H1 (cell line): Measurements from ENCODE around the gene CNBP. TPM values are rescaled to one million over a fixed set of nuclear protein-coding genes. Genes with fewer than 3 reads are reported as not detected.

Experiments
- CTCF ChIA-PET: fragments of 300-600 bp; sonication (Branson Sonifier 250); formaldehyde crosslinking; loops from one replicate; lab custom pipeline; 2021; ENCODE audit not compliant: partially characterized antibody; lab: Charles Lee
- POLR2A ChIA-PET: fragments of 300-600 bp; sonication (Branson Sonifier 250); formaldehyde crosslinking; loops from one replicate; lab custom pipeline; 2021; ENCODE audit warnings: inconsistent platforms; ENCODE audit not compliant: partially characterized antibody; lab: Charles Lee
- DNase-seq, 2 experiments: peaks; one replicate each; pipeline versions ENCODE4 v3.0.0 to v3.0.0-alpha.2; 2010 to 2022; ENCODE audit warnings: low spot score in 2 of 2, low read depth in 1 of 2, mixed read lengths in 1 of 2
- FAIRE-seq: peaks from 2 replicates; lab custom pipeline; 2011; peaks lifted over from hg19 to GRCh38; lab: Jason Lieb, UNC
- H2AFZ ChIP-seq: 2 replicates; pipeline ENCODE4 v1.8.1; 2012; ENCODE audit warnings: low read length, inconsistent platforms
- H2AK5ac ChIP-seq: 2 replicates; pipeline ENCODE4 v1.6.1; 2013; ENCODE audit warnings: low read depth, low read length
- H2BK120ac ChIP-seq: replicated peaks from 2 replicates; pipeline ENCODE3; 2013; ENCODE audit warnings: low read depth, low read length, inconsistent platforms
- H2BK12ac ChIP-seq: 2 replicates; pipeline ENCODE4 v1.6.1; 2013; ENCODE audit warnings: low read depth, low read length
- H2BK15ac ChIP-seq: 2 replicates; pipeline ENCODE4 v1.6.1; 2013; ENCODE audit warnings: low read length
- H2BK20ac ChIP-seq: 2 replicates; pipeline ENCODE4 v1.6.1; 2013; ENCODE audit warnings: low read length
- H2BK5ac ChIP-seq: 2 replicates; pipeline ENCODE4 v1.6.1; 2013; ENCODE audit warnings: low read depth, low read length
- H3K14ac ChIP-seq: 2 replicates; pipeline ENCODE4 v1.6.1; 2013; ENCODE audit warnings: inconsistent platforms; ENCODE audit not compliant: insufficient read length
- H3K18ac ChIP-seq: 2 replicates; pipeline ENCODE4 v1.6.1; 2013; ENCODE audit warnings: low read length; ENCODE audit errors: extremely low read depth
- H3K23ac ChIP-seq: 2 replicates; pipeline ENCODE4 v1.6.1; 2013; ENCODE audit warnings: inconsistent platforms; ENCODE audit not compliant: insufficient read length
- H3K23me2 ChIP-seq: 2 replicates; pipeline ENCODE4 v1.6.1; 2013; ENCODE audit warnings: low read depth, low read length
- H3K27ac ChIP-seq: 2 replicates; pipeline ENCODE4 v1.6.1; 2011; ENCODE audit warnings: low read depth, low read length, inconsistent platforms
- H3K27me3 ChIP-seq, 4 experiments: replicated peaks in 1 of 4; 1 replicate in 1 of 4; 2 replicates in 3 of 4; pipeline versions ENCODE4 v1.6.1 to v1.8.1; 2011 to 2013; ENCODE audit warnings: low read length in 3 of 4, mild to moderate bottlenecking in 3 of 4, inconsistent platforms in 2 of 4, mixed read lengths in 2 of 4, moderate library complexity in 1 of 4; ENCODE audit not compliant: control insufficient read depth in 3 of 4, insufficient read depth in 3 of 4; ENCODE audit errors: extremely low read depth in 1 of 4
- H3K36me3 ChIP-seq, 4 experiments: 2 replicates each; pipeline versions ENCODE4 v1.6.1 to v1.8.1; 2011 to 2013; ENCODE audit warnings: mild to moderate bottlenecking in 4 of 4, low read length in 3 of 4, moderate library complexity in 2 of 4, control low read depth in 1 of 4, inconsistent platforms in 1 of 4; ENCODE audit not compliant: insufficient read depth in 4 of 4, control insufficient read depth in 2 of 4
- H3K4ac ChIP-seq: replicated peaks from 2 replicates; pipeline ENCODE3; 2013; ENCODE audit warnings: low read length, low read depth, mixed read lengths, inconsistent platforms; ENCODE audit not compliant: insufficient read length
- H3K4me1 ChIP-seq, 4 experiments: replicated peaks in 1 of 4; 1 replicate in 1 of 4; 2 replicates in 3 of 4; pipeline versions ENCODE4 v1.6.1 to v1.8.1; 2011 to 2013; ENCODE audit warnings: low read length in 3 of 4, inconsistent platforms in 2 of 4, mixed read lengths in 1 of 4; ENCODE audit not compliant: insufficient read depth in 4 of 4, control insufficient read depth in 3 of 4
- H3K4me2 ChIP-seq, 2 experiments: 2 replicates each; pipeline versions ENCODE4 v1.6.1 to v1.8.1; 2011 to 2013; ENCODE audit warnings: low read depth in 2 of 2, low read length in 2 of 2, control low read depth in 1 of 2, inconsistent platforms in 1 of 2, mild to moderate bottlenecking in 1 of 2; ENCODE audit not compliant: insufficient read depth in 1 of 2
- H3K4me3 ChIP-seq, 4 experiments: fragments of 200-600, 300-600 bp in 1 of 4; sonication (generic), shearing (Covaris generic), sonication (Bioruptor Twin) in 1 of 4; 2 replicates each; pipeline versions ENCODE4 v1.5.1 to v1.8.1; 2011 to 2016; ENCODE audit warnings: low read length in 4 of 4, low read depth in 3 of 4, control low read depth in 2 of 4, inconsistent platforms in 2 of 4, mild to moderate bottlenecking in 2 of 4, mixed read lengths in 1 of 4, moderate library complexity in 1 of 4; ENCODE audit not compliant: insufficient read depth in 2 of 4; ENCODE audit errors: extremely low read depth in 1 of 4
- H3K56ac ChIP-seq: replicated peaks from 2 replicates; pipeline ENCODE3; 2013; ENCODE audit warnings: low read depth, mild to moderate bottlenecking, mixed read lengths, low read length, inconsistent platforms; ENCODE audit not compliant: insufficient read length
- H3K79me1 ChIP-seq: 2 replicates; pipeline ENCODE4 v1.6.1; 2013; ENCODE audit warnings: low read depth, low read length, control low read depth
- H3K79me2 ChIP-seq, 2 experiments: 2 replicates each; pipeline versions ENCODE4 v1.6.1 to v1.8.1; 2012 to 2013; ENCODE audit warnings: low read length in 2 of 2, mild to moderate bottlenecking in 2 of 2, inconsistent platforms in 1 of 2; ENCODE audit not compliant: insufficient read depth in 2 of 2, control insufficient read depth in 1 of 2
- H3K9ac ChIP-seq, 4 experiments: replicated peaks in 1 of 4; 1 replicate in 1 of 4; 2 replicates in 3 of 4; pipeline versions ENCODE4 v1.6.1 to v1.8.1; 2011 to 2013; ENCODE audit warnings: low read depth in 3 of 4, low read length in 3 of 4, control low read depth in 2 of 4, mild to moderate bottlenecking in 2 of 4, moderate library complexity in 2 of 4, inconsistent platforms in 1 of 4; ENCODE audit errors: extremely low read depth in 1 of 4
- H3K9me3 ChIP-seq, 2 experiments: 2 replicates each; pipeline versions ENCODE4 v1.6.1 to v1.8.1; 2012 to 2013; ENCODE audit warnings: mild to moderate bottlenecking in 2 of 2, moderate library complexity in 2 of 2, control low read depth in 1 of 2, inconsistent platforms in 1 of 2, low read depth in 1 of 2, low read length in 1 of 2, mixed read lengths in 1 of 2; ENCODE audit not compliant: insufficient read depth in 2 of 2
- H4K20me1 ChIP-seq, 2 experiments: replicated peaks in 1 of 2; 2 replicates each; pipeline versions ENCODE3 to v1.8.1; 2011 to 2013; ENCODE audit warnings: inconsistent platforms in 2 of 2, low read length in 2 of 2, mild to moderate bottlenecking in 1 of 2; ENCODE audit not compliant: insufficient read depth in 2 of 2, control insufficient read depth in 1 of 2
- H4K5ac ChIP-seq: 2 replicates; pipeline ENCODE4 v1.6.1; 2013; ENCODE audit warnings: low read length, low read depth, mixed read lengths, inconsistent platforms; ENCODE audit not compliant: insufficient read length
- H4K8ac ChIP-seq: 2 replicates; pipeline ENCODE4 v1.8.0; 2013; ENCODE audit warnings: mild to moderate bottlenecking, moderate library complexity, low read length, inconsistent platforms; ENCODE audit not compliant: insufficient read depth; ENCODE audit errors: extremely low read depth
- H4K91ac ChIP-seq: replicated peaks from 2 replicates; pipeline ENCODE3; 2013; ENCODE audit warnings: low read length, mixed read lengths, inconsistent platforms; ENCODE audit not compliant: insufficient read length
- EZH2 ChIP-seq: fragments of 200-600 bp; sonication (generic); IDR thresholded peaks from 2 replicates; pipeline ENCODE4 v1.7.1; 2012; ENCODE audit warnings: low read depth, mild to moderate bottlenecking, moderate library complexity, low read length, inconsistent platforms; ENCODE audit not compliant: severe bottlenecking
- HDAC2 ChIP-seq, 2 experiments: fragments of 300-600 bp in 1 of 2; sonication (generic) in 1 of 2; IDR thresholded peaks; 2 replicates each; pipeline ENCODE4 v1.6.1; 2011 to 2012; ENCODE audit warnings: low read depth in 2 of 2, low read length in 2 of 2, mild to moderate bottlenecking in 2 of 2, moderate library complexity in 2 of 2, borderline replicate concordance in 1 of 2, inconsistent platforms in 1 of 2
- JUN ChIP-seq: IDR thresholded peaks from 2 replicates; pipeline ENCODE4 v1.6.1; 2011; ENCODE audit warnings: low read depth, mild to moderate bottlenecking, improper control_type of control experiment, low read length
- MAFK ChIP-seq: IDR thresholded peaks from 2 replicates; pipeline ENCODE4 v1.6.1; 2012; ENCODE audit warnings: low read depth, mild to moderate bottlenecking, improper control_type of control experiment, low read length
- POU5F1 ChIP-seq: IDR thresholded peaks from 2 replicates; pipeline ENCODE4 v1.6.1; 2011; ENCODE audit warnings: low read depth, mild to moderate bottlenecking, low read length, moderate library complexity
- RFX5 ChIP-seq: IDR thresholded peaks from 2 replicates; pipeline ENCODE4 v1.6.1; 2011; ENCODE audit warnings: low read depth, low read length, improper control_type of control experiment, borderline replicate concordance
- RNF2 ChIP-seq: fragments of 200-900, 300-1000 bp; sonication (generic); IDR thresholded peaks from 2 replicates; pipeline ENCODE4 v1.7.1; 2016; ENCODE audit warnings: borderline replicate concordance, low read depth, mild to moderate bottlenecking, antibody characterized with exemption, low read length; ENCODE audit not compliant: poor library complexity, severe bottlenecking; ENCODE audit errors: missing control alignments
- SP2 ChIP-seq: IDR thresholded peaks from 2 replicates; pipeline ENCODE4 v1.6.1; 2012; ENCODE audit warnings: mild to moderate bottlenecking, low read length, inconsistent platforms
- TAF1 ChIP-seq: IDR thresholded peaks from 2 replicates; pipeline ENCODE4 v1.6.1; 2011; ENCODE audit warnings: mild to moderate bottlenecking, low read depth, low read length
- ZNF274 ChIP-seq: IDR thresholded peaks from 2 replicates; pipeline ENCODE4 v1.7.0; 2012; ENCODE audit warnings: low read length, borderline replicate concordance; ENCODE audit errors: extremely low read depth
- WGBS, 2 experiments: shearing (Covaris generic) in 1 of 2; methylation state at CpG; one replicate each; pipeline versions ENCODE4 v1.1.6 to v1.1.7; 2013 to 2015; ENCODE audit warnings: low lambda C conversion rate in 2 of 2, mixed read lengths in 2 of 2, inconsistent platforms in 1 of 2, low coverage in 1 of 2, missing lambda C conversion rate in 1 of 2; ENCODE audit not compliant: insufficient replicate concordance in 2 of 2, insufficient coverage in 1 of 2, insufficient read length in 1 of 2; ENCODE audit errors: extremely low coverage in 1 of 2, missing lambda C conversion rate in 1 of 2; 5-methylcytosine and 5-hydroxymethylcytosine counted together
- polyA plus RNA-seq, 7 experiments: library from polyadenylated mRNA; depleted of rRNA in 3 of 7; stranded (reverse) in 5 of 7; unstranded in 2 of 7; fragments of >200 nt in 5 of 7; fragments of 200-250 nt in 2 of 7; gene quantifications; 1 replicate in 5 of 7; 2 replicates in 1 of 7; 4 replicates in 1 of 7; pipeline versions ENCODE4 v1.2.1 to v1.2.3, GENCODE V29; 2011 to 2013; ENCODE audit warnings: missing spikeins in 2 of 7, mixed read lengths in 2 of 7
- total RNA-seq: library from RNA; stranded (reverse); fragmentation: NEBNext Ultra II Directional; extraction: Animal tissue kit (Norgen Biotek cat#: 25700); gene quantifications from 2 replicates; pipeline ENCODE4 v1.2.1, GENCODE V29; 2021
- TF ChIP-seq, protein P1 (sequence below): IDR thresholded peaks from 2 replicates; pipeline ENCODE4 v1.6.1; 2011; ENCODE audit warnings: low read length, improper control_type of control experiment

CNBP gene
- total and polyA plus RNA-seq, 2 of the 8 experiments (the other 6 are each of a cell fraction or from before 2014, with no cell fraction given), result 315 to 371 TPM

DNA sequence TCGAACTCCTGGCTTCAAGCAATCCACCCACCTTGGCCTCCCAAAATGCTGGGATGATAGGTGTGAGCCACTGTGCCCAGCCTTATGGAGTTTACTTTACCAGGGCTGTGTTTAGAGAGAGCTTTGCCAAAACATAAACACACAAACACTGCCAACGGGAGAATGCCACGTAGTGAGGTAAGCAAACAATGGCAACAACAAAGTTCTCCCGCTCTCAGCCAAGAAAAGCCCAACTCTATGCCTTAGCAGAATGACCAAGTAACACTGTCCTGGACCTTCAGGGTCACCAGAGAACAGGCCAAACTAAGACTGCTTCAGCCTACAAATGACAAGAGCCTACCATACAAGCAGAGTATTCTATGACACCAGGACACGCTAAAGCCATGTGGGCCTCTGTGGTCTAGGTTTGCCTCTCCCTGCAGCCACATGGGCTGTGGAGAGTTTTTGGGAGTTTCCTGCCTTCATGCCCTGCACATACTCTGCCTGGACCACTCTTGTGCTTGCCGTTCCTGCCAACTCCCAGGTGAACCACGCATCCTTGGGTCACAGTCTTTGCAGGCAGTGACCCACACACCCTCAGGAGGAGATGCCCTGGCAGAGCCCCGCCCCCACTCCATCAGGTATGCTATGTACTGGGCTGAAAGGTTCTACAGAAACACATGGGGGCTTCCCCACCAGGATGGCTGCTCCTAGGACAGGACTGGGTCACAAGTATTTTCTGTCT is 21.6 kb upstream of the CNBP start:
- Histone ChIP-seq H3K4me2 (no peak overlapping the region), H3K23me2 (no peaks in the 10 kb centered on the region), H3K27me3 (no peaks in the 10 kb centered on the region), H2BK120ac (no peak overlapping the region), H3K36me3 (no peaks in the 10 kb centered on the region), H3K4me1 (no peaks in the 10 kb centered on the region), H4K91ac (no peak overlapping the region), H2BK5ac (no peak overlapping the region), H2AK5ac (no peak overlapping the region), H3K56ac (no peak overlapping the region), H2AFZ (no peak overlapping the region), H3K14ac (no peak overlapping the region), H3K4ac (no peak overlapping the region), H4K20me1 (no peaks in the 10 kb centered on the region), H3K9me3 (no peaks in the 10 kb centered on the region), H3K79me2 (no peaks in the 10 kb centered on the region), H2BK15ac (no peak overlapping the region; the same call in 1 of the 2 replicates), H3K27ac (no peak overlapping the region), H2BK12ac (no peak overlapping the region), H4K8ac (no peak overlapping the region), H3K4me3 (no peak overlapping the region), H3K9ac (no peak overlapping the region), H3K18ac (no peak overlapping the region), H3K79me1 (no peaks in the 10 kb centered on the region), H3K23ac (no peak overlapping the region), H4K5ac (no peak overlapping the region), H2BK20ac (no peak overlapping the region)
- CTCF ChIA-PET, result interaction anchor here (0.9 to 2.6 kb wide), 2 partner anchors 40 to 43 kb away, joined by 3 to 17 read pairs; no protein-coding TSS in a partner anchor
- 95% methylated on average over 8 of the region's 8 CpGs; no CpG with 5 or more reads in 1 of the 2 experiments for WGBS, 2 experiments
- DNase-seq (peak in 1 of 2 experiments; percentile 50), FAIRE-seq (no peak)
- POLR2A ChIA-PET, result no interaction called here
- TF ChIP-seq HDAC2 (IDR thresholded peaks at IDR 0.05; ENCODE audit: borderline replicate concordance in 1 of 2, low read depth in 2 of 2, low read length in 2 of 2) (no peak), MAFK (no peak), ZNF274 (no peak), JUN (no peak), POU5F1 (no peak), EZH2 (no peak), RNF2 (no peak), RFX5 (no peak), TAF1 (no peak), SP2 (no peak)
- TF ChIP-seq, protein P1, sequence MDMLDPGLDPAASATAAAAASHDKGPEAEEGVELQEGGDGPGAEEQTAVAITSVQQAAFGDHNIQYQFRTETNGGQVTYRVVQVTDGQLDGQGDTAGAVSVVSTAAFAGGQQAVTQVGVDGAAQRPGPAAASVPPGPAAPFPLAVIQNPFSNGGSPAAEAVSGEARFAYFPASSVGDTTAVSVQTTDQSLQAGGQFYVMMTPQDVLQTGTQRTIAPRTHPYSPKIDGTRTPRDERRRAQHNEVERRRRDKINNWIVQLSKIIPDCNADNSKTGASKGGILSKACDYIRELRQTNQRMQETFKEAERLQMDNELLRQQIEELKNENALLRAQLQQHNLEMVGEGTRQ, result no peak
